HG02571 (cell line): ENCODE data around the gene ORAI2.
"Not testable (repeated sequence)": the region's sequence is repeated elsewhere in the genome, so short reads cannot be mapped to it uniquely, and the experiment has no call there.

ENCODE experiments used
- ATAC-seq: cut with Tn5 transposase; IDR thresholded peaks from one replicate; pipeline ENCODE4 v1.9.1; 2021; ENCODE audit warnings: mild to moderate bottlenecking, moderate library complexity; ENCODE audit not compliant: unreplicated experiment

ORAI2 gene

DNA sequence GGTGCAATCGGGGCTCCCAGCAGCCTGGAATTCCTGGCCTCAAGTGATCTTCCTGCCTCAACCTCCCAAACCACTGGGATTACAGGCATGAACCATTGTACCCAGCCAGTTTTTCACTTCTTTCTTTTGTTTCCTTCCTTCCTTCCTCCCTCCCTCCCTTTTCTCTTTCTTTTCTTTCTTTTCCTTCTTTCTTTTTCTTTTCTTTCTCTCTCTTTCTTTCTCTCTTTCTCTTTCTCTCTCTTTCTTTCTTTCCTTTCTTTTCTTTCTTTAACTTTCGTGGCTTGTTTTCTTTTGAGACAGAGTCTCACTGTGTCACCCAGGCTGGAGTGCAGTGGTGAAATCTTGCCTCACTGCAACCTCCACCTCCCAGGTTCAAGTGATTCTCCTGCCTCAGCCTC lies 12.3 kb downstream of the ORAI2 start:
- ATAC-seq, result no peak

DNA sequence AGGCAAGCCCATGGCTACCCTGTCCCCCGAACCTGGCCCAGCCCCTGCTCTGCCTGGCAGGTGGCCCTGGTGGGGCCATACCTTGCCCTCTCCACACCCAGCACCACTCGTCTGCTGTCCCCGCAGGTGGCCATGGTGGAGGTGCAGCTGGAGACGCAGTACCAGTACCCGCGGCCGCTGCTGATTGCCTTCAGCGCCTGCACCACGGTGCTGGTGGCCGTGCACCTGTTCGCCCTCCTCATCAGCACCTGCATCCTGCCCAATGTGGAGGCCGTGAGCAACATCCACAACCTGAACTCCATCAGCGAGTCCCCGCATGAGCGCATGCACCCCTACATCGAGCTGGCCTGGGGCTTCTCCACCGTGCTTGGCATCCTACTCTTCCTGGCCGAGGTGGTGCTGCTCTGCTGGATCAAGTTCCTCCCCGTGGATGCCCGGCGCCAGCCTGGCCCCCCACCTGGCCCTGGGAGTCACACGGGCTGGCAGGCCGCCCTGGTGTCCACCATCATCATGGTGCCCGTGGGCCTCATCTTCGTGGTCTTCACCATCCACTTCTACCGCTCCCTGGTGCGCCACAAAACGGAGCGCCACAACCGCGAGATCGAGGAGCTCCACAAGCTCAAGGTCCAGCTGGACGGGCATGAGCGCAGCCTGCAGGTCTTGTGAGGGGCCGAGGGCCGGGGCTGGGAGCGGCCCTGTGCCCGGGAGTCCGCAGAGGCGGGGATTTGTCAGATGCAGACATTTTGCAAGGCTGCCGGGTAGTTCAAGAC lies 13.2 kb downstream of the ORAI2 start:
- no peak for ATAC-seq

DNA sequence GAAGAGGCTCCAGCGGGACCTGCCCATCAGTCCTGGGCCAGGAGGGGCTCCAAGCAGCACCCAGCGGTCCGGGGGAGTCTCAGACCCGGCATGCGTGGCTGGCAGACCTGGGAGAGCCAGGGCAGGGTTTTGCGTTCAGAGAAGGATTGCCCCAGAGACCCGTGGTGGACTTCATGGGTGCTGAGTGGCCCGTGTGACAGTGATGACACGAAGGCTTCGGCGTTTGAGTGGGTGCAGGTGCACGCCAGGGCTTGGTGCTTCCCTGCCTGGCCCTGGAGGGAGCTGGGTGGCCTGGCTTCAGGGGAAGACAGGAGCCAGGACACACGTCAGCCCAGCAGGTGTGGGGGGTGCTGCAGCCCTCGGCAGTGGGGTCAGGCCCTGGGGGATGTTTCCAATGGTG lies 13.9 kb downstream of the ORAI2 start:
- ATAC-seq, result no peak

- ATAC-seq, result no peak
Measured at GRCh38 chr7:102449136-102449535, 15.8 kb downstream of the ORAI2 start.

DNA sequence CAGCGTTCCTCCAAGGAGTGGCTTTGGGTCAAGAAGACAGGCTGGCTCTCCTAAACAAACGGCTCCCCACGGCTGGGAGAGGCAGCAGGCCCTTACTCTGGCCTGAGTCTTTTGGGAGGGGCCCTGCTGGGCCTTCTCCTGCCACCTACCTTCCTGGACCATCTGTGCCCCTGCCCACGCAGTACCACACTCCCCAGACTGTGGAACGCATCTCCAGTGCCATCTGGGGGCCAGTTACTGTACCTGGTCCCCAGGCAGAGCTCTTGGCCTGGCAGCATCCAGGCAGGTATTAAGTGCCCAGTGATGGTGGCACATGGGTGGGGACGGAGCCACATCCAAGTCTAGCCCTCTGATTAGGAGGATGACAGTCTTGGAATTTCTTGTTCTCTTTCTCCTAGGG lies 16.9 kb downstream of the ORAI2 start:
- no peak for ATAC-seq

DNA sequence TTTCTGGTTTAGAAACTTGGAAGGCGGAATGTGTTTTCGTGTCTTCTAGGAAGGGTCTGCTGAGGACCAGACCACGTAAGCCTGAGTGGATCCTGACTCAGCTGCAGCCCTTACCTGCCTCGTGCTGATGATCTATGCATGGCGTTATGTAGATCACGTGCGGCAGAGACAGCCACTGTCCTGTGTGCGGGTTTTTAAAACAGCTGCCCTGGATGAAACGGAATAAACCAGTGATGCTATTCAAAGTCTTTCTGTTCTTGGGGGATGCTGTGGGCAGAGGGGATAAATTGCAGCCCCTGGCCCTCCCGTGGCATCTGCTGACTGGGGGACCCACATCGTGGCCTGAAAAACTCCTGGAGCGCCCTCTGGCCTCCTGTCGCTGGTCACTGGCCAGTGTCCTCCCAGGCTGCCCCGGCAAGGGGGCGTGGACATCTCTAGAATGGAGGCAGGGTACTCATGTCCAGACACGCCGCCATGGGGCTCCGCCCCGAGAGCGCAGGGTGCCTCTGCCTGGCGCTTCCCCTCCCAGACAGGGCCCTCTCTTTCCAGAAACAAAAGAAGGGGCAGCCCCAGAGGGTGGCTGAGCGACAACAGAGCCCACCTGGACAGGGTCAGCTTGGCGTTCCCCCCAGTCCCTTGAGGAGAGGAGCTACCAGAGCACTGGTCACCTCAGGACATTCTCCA lies 18.1 kb downstream of the ORAI2 start:
- ATAC-seq, result no peak

- ATAC-seq, result no peak
Measured at GRCh38 chr7:102452451-102452850, 19.1 kb downstream of the ORAI2 start.

GRCh38 chr7:102453319-102453718 lies 19.9 kb downstream of the ORAI2 start:
- ATAC-seq, result no peak

- ATAC-seq, result no peak
Measured at GRCh38 chr7:102454468-102454867, 21.1 kb downstream of the ORAI2 start.

DNA sequence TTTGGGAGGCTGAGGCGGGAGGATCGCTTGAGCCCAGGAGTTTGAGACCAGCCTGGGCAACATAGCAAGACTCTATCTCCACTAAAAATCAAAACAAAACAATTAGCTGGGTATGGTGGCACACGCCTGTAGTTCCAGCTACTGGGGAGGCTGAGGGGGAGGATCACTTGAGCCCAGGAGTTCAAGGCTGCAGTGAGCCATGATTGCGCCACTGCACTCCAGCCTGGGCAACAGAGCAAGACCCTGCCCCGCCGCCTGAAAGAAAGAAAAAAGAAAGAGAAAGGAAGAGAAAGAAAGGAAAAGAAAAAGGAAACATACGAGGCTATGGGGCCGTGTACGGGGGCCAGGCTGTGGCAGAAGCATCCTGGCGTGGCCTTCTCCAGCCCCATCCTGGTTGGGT lies 21.6 kb downstream of the ORAI2 start:
- ATAC-seq, result not testable (repeated sequence)

- no peak for ATAC-seq
Measured at GRCh38 chr7:102455596-102455995, 22.2 kb downstream of the ORAI2 start.

DNA sequence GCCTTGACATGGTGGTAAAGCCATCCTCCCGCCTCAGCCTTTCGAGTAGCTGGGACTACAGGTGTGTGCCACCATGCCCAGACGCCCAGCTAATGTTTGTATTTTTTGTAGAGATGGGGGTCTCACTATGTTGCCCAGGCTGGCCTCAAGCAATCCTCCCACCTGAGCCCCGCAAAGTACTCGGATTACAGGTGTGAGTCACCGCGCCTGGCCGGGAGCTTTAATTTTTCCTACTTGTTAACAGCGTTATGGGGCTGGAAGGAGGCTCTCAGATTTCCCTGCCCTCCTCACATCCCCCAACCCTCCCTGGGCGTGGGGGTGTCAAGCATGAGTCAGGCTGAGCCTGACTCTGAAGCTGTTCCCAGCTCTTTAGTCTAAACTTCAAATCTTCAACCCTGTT lies 23.0 kb downstream of the ORAI2 start:
- no peak for ATAC-seq

DNA sequence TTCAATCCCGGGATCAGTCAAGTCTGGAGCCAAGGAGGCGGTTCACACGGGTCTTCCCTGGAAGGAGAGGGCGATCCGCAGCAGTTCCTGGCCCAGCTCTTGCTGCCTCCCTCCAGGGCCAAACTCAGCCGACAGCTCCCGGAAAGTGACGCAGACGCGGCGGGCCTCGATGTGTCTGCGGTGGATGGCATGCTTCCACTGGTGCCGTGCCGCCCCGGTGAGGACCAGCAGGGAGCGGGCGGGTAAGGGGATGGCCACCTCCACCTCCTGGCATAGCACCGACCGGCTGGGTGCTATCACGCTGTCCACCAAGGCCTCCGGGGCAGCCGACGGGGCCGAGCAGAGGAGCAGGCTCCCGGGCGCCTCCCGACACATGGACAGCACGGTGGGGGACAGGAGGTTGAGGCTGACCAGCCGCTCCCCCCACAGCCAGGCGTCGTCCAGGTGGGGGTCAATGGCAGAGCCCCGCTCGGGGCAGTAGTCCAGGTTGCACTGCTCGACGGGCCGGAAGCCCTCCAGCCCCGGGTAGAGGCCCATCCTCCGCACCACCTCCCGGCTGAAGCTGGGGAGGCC lies 24.1 kb downstream of the ORAI2 start:
- ATAC-seq, result no peak

DNA sequence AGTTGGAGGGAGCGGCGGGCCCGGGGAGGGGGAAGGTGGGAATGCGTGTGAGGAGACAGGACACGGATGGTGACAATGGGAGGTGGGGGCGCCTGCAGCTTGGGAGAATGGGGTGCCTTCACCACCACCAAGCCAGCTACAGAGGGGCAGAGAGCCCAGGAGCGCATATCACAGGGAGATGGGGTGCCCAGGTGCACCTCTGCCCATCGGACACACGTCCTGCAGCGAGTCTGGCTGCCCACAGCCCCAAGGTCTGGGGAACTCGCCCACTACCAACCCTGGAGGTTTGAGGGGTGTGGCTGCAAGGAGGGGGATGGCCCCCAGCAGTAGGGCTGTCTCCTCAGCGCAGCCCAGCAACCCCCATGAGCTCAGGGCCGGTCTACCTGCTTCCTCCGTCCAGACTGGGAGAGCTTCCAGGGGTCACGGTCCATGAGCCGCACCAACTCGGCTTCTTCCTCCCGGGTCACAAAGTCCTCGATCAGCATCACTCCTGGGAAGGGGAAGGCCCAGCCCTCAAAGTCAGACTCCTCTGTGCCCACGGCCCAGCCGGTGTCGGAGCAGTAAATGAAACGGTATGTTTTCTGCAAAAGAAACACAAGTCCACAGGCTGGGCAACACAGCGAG lies 26.0 kb downstream of the ORAI2 start:
- ATAC-seq, result no peak

DNA sequence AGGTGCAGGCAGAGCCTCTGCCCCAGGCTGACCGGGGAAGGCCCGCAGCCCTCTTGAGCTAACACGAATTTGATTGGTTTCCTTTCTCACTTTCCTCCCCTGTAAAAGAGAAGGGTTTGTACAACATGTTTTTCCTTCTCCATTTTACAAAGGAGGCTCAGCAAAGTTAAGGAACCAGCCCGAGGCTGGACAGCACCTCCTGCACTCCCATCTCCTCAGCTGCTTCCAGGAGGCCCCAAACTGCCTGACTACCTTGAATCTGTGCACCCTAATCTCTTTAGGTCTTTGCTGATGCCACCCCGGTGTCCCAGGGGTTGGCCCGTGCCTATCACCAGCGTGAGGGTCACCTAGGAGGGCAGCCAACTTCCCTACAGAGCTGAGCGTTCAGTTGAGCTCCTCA lies 27.1 kb downstream of the ORAI2 start:
- ATAC-seq, result no peak

- peak; percentile 5 for ATAC-seq
Measured at GRCh38 chr7:102463841-102464576, 30.6 kb downstream of the ORAI2 start.

DNA sequence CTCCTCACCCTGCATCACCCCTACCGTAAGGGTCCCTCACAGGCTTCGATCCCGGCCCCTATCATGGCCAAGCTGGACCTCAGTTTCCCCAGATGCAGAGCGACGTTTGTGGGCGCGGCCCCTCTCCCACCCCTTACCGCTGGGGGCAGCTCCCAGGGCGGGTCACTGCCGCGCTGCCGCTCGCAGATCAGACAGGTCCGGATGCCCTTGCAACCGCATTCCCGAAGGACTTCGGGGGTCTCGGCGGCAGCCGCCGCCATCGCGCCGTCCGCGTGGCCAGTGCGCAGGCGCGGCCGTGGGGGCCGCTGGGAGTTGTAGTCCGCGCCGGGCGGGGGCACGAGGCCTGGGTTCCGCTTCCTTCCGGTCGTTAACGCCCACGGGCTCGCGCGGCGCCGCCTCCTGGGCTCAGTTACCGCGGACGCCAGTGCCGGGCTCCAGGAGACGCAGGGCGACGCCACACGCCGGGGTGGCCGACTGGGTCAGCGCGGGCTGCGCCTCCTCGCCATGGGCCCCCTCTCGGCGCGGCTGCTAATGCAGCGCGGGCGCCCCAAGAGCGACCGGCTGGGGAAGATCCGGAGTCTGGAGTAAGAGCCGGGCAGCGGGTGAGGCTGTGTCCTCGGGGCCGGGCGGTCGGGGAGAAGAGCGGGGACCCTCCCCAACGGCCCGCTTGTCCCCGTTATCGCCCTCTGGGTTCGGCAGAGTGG lies 31.4 kb downstream of the ORAI2 start, which contains the start of the genes ALKBH4 and LRWD1:
ALKBH4 (minus strand) TSS at position 287 of the 704 bp plus-strand sequence; CDS start at position 260, 27 bp downstream.
LRWD1 (plus strand) TSS at position 408 of the 704 bp plus-strand sequence; CDS start at position 505, 97 bp downstream.
- peak; percentile 87 for ATAC-seq

DNA sequence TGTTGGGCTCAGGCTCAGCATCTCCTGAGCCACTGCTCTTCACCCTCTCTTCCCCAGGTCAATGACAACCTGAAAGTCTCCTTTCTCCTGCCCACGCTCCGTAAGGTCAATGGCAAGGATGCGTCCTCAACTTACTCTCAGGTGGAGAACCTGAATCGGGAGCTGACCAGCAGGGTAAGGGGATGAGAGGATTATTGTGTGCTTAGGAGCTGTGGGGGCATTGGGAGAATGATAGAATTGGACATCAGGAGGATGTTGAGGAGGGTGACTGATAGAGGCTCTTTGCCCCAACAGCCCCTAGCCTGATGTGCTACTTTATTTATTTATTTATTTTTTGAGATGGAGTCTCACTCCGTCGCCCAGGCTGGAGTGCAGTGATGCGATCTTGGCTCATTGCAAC lies 32.7 kb downstream of the ORAI2 start:
- no peak for ATAC-seq

DNA sequence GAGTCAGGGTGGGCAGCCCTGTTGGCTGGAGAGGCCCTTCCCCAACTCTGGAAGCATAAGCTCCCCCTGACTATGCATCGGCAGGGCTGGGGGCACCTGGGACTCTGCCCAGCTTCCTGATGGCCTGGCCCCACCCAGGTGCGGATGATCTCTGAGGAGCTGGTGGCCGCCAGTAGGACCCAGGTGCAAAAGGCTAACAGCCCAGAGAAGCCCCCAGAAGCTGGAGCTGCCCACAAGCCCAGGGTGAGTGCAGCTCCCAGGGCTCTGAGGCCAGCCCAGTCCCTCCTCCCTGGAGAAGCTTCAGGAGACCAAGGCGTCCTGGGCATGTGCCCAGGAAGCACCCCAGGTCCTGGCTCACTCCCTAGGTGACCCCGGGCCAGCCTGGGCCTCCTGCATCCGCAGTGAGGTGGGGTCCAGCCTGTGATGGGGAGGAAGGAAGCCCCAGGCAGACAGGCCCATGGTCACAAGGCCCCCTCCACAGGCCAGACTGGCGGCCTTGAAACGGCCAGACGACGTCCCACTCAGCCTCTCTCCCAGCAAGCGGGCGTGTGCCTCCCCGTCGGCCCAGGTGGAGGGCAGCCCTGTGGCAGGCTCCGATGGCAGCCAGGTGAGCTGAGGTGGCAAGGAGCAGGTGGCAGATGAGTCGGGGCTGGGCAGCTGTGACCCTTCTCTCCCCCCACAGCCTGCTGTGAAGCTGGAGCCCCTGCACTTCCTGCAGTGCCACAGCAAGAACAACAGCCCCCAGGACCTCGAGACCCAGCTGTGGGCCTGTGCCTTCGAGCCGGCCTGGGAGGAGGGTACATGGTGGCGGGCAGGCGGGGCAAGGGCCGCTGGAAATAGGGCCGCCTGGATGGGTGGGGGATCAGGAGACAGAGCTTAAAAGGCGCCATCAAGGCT lies 34.5 kb downstream of the ORAI2 start:
- ATAC-seq, result no peak
